Stimulated activated CD4-positive, alpha-beta T cell treated with anti-CD3 and anti-CD28 coated beads, Interleukin-2, amount 100 ng/mL, for 24 hours (primary cell): ENCODE measurements around the gene PMM2.
"Not testable (repeated sequence)": the region's sequence is repeated elsewhere in the genome, so short reads cannot be mapped to it uniquely, and the experiment has no call there.

Experiments
- DNase-seq, 2 donors: peaks; one replicate each; pipeline ENCODE4 v3.0.0-alpha.2; 2020

PMM2 gene

GRCh38 chr16:8797364-8798173 is at the start of gene PMM2, which contains the start of gene TMEM186:
PMM2 (plus strand) TSS chr16:8797839; CDS start chr16:8797883, 44 bp downstream.
TMEM186 (minus strand) TSS chr16:8797639; CDS start chr16:8797614, 25 bp downstream.
- DNase-seq, result peak; percentile 93 to 95

GRCh38 chr16:8748944-8749343 is 48.7 kb upstream of the PMM2 start:
- not testable (repeated sequence) for DNase-seq

- DNase-seq, result no peak
Observed at GRCh38 chr16:8751481-8752311, 45.9 kb upstream of the PMM2 start.

GRCh38 chr16:8752706-8753105 is 44.9 kb upstream of the PMM2 start:
- no peak for DNase-seq

GRCh38 chr16:8753416-8754054 is 44.1 kb upstream of the PMM2 start:
- DNase-seq, result no peak

GRCh38 chr16:8756755-8757154 is 40.9 kb upstream of the PMM2 start:
- no peak for DNase-seq

GRCh38 chr16:8758022-8758421 is 39.6 kb upstream of the PMM2 start:
- no peak for DNase-seq

- no peak for DNase-seq
Observed at GRCh38 chr16:8760021-8760420, 37.6 kb upstream of the PMM2 start.

- DNase-seq, result no peak
Observed at GRCh38 chr16:8761078-8761477, 36.6 kb upstream of the PMM2 start.

GRCh38 chr16:8762254-8762653 is 35.4 kb upstream of the PMM2 start:
- DNase-seq, result no peak

GRCh38 chr16:8763083-8763482 is 34.6 kb upstream of the PMM2 start:
- no peak for DNase-seq

GRCh38 chr16:8763899-8764298 is 33.7 kb upstream of the PMM2 start:
- DNase-seq, result no peak

- no peak for DNase-seq
Observed at GRCh38 chr16:8764525-8765250, 33.0 kb upstream of the PMM2 start.

GRCh38 chr16:8767176-8767575 is 30.5 kb upstream of the PMM2 start:
- no peak for DNase-seq

- DNase-seq, result no peak
Observed at GRCh38 chr16:8768283-8768682, 29.4 kb upstream of the PMM2 start.

- no peak for DNase-seq
Observed at GRCh38 chr16:8768692-8769091, 28.9 kb upstream of the PMM2 start.

- no peak for DNase-seq
Observed at GRCh38 chr16:8773537-8773936, 24.1 kb upstream of the PMM2 start.

GRCh38 chr16:8774208-8774607 is 23.4 kb upstream of the PMM2 start:
- no peak for DNase-seq

GRCh38 chr16:8775359-8775758 is 22.3 kb upstream of the PMM2 start:
- DNase-seq, result no peak

- no peak for DNase-seq
Observed at GRCh38 chr16:8776129-8776584, 21.5 kb upstream of the PMM2 start.

GRCh38 chr16:8777217-8777616 is 20.4 kb upstream of the PMM2 start:
- no peak for DNase-seq

- no peak for DNase-seq
Observed at GRCh38 chr16:8781797-8782196, 15.8 kb upstream of the PMM2 start.

- DNase-seq, result no peak
Observed at GRCh38 chr16:8782673-8783072, 15.0 kb upstream of the PMM2 start.
